BE2C (cell line): ENCODE measurements around the gene MISP3.

Experiments used
- DNase-seq: peaks from one replicate; pipeline ENCODE4 v3.0.0-alpha.2; 2020
- H3K27me3 ChIP-seq: fragments of 250-450 bp; sonication (Bioruptor Pico); 2 replicates; pipeline ENCODE4 v1.5.1; 2020; ENCODE audit warnings: mild to moderate bottlenecking
- H3K36me3 ChIP-seq: fragments of 250-450 bp; sonication (Bioruptor Pico); 2 replicates; pipeline ENCODE4 v1.5.1; 2020; ENCODE audit warnings: mild to moderate bottlenecking
- H3K4me1 ChIP-seq: fragments of 250-450 bp; sonication (Bioruptor Pico); 2 replicates; pipeline ENCODE4 v1.5.1; 2020
- H3K4me3 ChIP-seq: 2 replicates; pipeline ENCODE4 v1.5.1; 2011; ENCODE audit warnings: low read depth, low read length
- H3K9me3 ChIP-seq: fragments of 250-450 bp; sonication (Bioruptor Pico); 2 replicates; pipeline ENCODE4 v1.5.1; 2020
- CTCF ChIP-seq: IDR thresholded peaks from 2 replicates; pipeline ENCODE4 v1.5.1; 2012; ENCODE audit warnings: mild to moderate bottlenecking, low read depth, low read length

MISP3 gene

GRCh38 chr19:14094854-14095253, 22.3 kb downstream of the MISP3 start:
- H3K4me1 ChIP-seq, result no peaks in the 10 kb centered on the region

GRCh38 chr19:14096272-14096992, 23.8 kb downstream of the MISP3 start:
- no peaks in the 10 kb centered on the region for H3K27me3 ChIP-seq
- peak; percentile 30; the same call in 1 of the 2 replicates for TF ChIP-seq CTCF
- H3K4me3 ChIP-seq, result no peak overlapping the region
- peaks cover 6% of the 10 kb centered on the region for H3K9me3 ChIP-seq
- no peaks in the 10 kb centered on the region for H3K4me1 ChIP-seq
- DNase-seq, result no peak
- peaks cover 22% of the 10 kb centered on the region for H3K36me3 ChIP-seq

More at GRCh38 chr19:14094854-14095253, 22.3 kb downstream of the MISP3 start:
- TF ChIP-seq CTCF, result no peak
- H3K9me3 ChIP-seq, result peaks cover 6% of the 10 kb centered on the region
- no peaks in the 10 kb centered on the region for H3K27me3 ChIP-seq
- no peak overlapping the region for H3K4me3 ChIP-seq
- H3K36me3 ChIP-seq, result 0 out of 2 replicates have a peak, but pooled peaks cover 12% of the 10 kb centered on the region
- no peak for DNase-seq

GRCh38 chr19:14097532-14098151, 25.1 kb downstream of the MISP3 start:
- H3K27me3 ChIP-seq, result no peaks in the 10 kb centered on the region
- no peak overlapping the region for H3K4me3 ChIP-seq
- no peaks in the 10 kb centered on the region for H3K4me1 ChIP-seq
- peak; percentile 43 for TF ChIP-seq CTCF
- no peak for DNase-seq
- H3K36me3 ChIP-seq, result peaks cover 25% of the 10 kb centered on the region
- peaks cover 6% of the 10 kb centered on the region for H3K9me3 ChIP-seq

- Histone ChIP-seq H3K4me3 (no peak overlapping the region), H3K27me3 (no peaks in the 10 kb centered on the region), H3K36me3 (peaks cover 25% of the 10 kb centered on the region), H3K4me1 (no peaks in the 10 kb centered on the region), H3K9me3 (no peaks in the 10 kb centered on the region)
- DNase-seq, result no peak
- TF ChIP-seq CTCF, result no peak
Measured at GRCh38 chr19:14101003-14101545, 28.5 kb downstream of the MISP3 start.

GRCh38 chr19:14102102-14102696, 29.6 kb downstream of the MISP3 start:
- no peaks in the 10 kb centered on the region for H3K27me3 ChIP-seq
- H3K4me3 ChIP-seq, result no peak overlapping the region
- no peaks in the 10 kb centered on the region for H3K4me1 ChIP-seq
- TF ChIP-seq CTCF, result no peak
- no peaks in the 10 kb centered on the region for H3K9me3 ChIP-seq
- H3K36me3 ChIP-seq, result peaks cover 19% of the 10 kb centered on the region
- no peak for DNase-seq
